Measurements from ENCODE around the gene ERN1.
A peak's percentile ranks its signal among the peaks of the same experiment; 100 is the strongest.

Gene ERN1

DNA sequence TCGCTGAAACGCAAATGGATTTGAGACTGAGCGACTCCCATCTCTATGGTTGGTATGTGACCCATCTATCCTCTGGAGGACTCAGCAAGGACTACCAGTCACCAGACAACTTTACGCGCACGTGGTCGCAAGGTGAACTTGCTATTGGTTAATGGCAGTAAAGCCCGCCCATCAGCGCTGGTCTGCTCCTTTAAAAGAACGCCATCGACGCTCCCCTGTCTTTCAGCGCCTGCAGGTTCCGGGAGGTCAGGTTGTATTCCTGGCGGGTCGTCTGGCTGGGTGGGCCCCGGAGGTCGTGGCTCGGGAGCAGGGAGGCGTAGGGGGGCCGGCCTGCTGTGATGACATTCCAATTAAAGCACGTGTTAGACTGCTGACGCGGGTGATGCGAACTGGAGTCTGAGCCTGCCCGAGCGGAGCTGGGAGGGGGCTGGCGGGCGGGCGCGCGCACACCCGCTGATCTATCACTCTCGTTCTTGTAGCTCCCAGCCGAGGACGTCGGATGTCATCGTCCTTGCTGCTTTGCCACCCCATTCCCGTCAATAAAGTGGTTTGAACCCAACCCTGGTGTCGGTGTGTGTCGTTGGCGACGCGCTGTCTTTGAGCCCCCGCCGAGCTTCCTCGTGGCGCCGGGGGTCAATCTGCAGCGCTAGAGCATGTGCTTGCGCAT lies 15.9 kb upstream of the ERN1 start (continued):
- TF ChIP-seq, protein P1, sequence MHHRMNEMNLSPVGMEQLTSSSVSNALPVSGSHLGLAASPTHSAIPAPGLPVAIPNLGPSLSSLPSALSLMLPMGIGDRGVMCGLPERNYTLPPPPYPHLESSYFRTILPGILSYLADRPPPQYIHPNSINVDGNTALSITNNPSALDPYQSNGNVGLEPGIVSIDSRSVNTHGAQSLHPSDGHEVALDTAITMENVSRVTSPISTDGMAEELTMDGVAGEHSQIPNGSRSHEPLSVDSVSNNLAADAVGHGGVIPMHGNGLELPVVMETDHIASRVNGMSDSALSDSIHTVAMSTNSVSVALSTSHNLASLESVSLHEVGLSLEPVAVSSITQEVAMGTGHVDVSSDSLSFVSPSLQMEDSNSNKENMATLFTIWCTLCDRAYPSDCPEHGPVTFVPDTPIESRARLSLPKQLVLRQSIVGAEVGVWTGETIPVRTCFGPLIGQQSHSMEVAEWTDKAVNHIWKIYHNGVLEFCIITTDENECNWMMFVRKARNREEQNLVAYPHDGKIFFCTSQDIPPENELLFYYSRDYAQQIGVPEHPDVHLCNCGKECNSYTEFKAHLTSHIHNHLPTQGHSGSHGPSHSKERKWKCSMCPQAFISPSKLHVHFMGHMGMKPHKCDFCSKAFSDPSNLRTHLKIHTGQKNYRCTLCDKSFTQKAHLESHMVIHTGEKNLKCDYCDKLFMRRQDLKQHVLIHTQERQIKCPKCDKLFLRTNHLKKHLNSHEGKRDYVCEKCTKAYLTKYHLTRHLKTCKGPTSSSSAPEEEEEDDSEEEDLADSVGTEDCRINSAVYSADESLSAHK (tag by site-specific recombination; IDR thresholded peaks at IDR 0.05): no peak
- TF ChIP-seq ZNF777 (tag by site-specific recombination; IDR thresholded peaks at IDR 0.05; ENCODE audit: borderline replicate concordance): peak; percentile 32; the same call in 1 of the 2 replicates
- TF ChIP-seq, protein P2, sequence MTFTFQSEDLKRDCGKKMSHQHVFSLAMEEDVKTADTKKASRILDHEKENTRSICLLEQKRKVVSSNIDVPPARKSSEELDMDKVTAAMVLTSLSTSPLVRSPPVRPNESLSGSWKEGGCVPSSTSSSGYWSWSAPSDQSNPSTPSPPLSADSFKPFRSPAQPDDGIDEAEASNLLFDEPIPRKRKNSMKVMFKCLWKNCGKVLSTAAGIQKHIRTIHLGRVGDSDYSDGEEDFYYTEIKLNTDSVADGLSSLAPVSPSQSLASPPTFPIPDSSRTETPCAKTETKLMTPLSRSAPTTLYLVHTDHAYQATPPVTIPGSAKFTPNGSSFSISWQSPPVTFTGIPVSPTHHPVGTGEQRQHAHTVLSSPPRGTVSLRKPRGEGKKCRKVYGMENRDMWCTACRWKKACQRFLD (tag by site-specific recombination; IDR thresholded peaks at IDR 0.05): no peak
- TF ChIP-seq, protein P3, sequence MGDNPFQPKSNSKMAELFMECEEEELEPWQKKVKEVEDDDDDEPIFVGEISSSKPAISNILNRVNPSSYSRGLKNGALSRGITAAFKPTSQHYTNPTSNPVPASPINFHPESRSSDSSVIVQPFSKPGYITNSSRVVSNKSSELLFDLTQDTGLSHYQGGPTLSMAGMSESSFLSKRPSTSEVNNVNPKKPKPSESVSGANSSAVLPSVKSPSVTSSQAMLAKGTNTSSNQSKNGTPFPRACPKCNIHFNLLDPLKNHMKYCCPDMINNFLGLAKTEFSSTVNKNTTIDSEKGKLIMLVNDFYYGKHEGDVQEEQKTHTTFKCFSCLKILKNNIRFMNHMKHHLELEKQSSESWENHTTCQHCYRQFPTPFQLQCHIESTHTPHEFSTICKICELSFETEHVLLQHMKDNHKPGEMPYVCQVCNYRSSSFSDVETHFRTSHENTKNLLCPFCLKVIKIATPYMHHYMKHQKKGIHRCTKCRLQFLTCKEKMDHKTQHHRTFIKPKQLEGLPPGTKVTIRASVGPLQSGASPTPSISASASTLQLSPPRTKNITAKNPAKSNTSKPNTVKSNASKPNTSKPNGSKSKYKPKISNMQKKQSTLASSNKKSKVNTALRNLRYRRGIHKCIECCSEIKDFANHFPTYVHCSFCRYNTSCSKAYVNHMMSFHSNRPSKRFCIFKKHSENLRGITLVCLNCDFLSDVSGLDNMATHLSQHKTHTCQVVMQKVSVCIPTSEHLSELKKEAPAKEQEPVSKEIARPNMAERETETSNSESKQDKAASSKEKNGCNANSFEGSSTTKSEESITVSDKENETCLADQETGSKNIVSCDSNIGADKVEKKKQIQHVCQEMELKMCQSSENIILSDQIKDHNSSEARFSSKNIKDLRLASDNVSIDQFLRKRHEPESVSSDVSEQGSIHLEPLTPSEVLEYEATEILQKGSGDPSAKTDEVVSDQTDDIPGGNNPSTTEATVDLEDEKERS (tag by site-specific recombination; IDR thresholded peaks at IDR 0.05): 0 out of 2 replicates have a peak, but pooled peaks have one; percentile 7
- TF ChIP-seq ZNF169 (tag by site-specific recombination; IDR thresholded peaks at IDR 0.05): 0 out of 2 replicates have a peak, but pooled peaks have one; percentile 41
- peak; percentile 84 for TF ChIP-seq GLIS2 (tag by site-specific recombination; IDR thresholded peaks at IDR 0.05)
- TF ChIP-seq, protein P4, sequence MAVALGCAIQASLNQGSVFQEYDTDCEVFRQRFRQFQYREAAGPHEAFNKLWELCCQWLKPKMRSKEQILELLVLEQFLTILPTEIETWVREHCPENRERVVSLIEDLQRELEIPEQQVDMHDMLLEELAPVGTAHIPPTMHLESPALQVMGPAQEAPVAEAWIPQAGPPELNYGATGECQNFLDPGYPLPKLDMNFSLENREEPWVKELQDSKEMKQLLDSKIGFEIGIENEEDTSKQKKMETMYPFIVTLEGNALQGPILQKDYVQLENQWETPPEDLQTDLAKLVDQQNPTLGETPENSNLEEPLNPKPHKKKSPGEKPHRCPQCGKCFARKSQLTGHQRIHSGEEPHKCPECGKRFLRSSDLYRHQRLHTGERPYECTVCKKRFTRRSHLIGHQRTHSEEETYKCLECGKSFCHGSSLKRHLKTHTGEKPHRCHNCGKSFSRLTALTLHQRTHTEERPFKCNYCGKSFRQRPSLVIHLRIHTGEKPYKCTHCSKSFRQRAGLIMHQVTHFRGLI (tag by site-specific recombination; IDR thresholded peaks at IDR 0.05): peak; percentile 9; the same call in 1 of the 2 replicates
- TF ChIP-seq GLI4 (tag by site-specific recombination; IDR thresholded peaks at IDR 0.05): peak; percentile 37; the same call in 1 of the 2 replicates
- TF ChIP-seq ZEB2 (tag by site-specific recombination; IDR thresholded peaks at IDR 0.05): no peak
- TF ChIP-seq SP3 (tag by site-specific recombination; IDR thresholded peaks at IDR 0.05): peak; percentile 81
- no peak for TF ChIP-seq ZSCAN23 (tag by site-specific recombination; IDR thresholded peaks at IDR 0.05)
- TF ChIP-seq, protein P5, sequence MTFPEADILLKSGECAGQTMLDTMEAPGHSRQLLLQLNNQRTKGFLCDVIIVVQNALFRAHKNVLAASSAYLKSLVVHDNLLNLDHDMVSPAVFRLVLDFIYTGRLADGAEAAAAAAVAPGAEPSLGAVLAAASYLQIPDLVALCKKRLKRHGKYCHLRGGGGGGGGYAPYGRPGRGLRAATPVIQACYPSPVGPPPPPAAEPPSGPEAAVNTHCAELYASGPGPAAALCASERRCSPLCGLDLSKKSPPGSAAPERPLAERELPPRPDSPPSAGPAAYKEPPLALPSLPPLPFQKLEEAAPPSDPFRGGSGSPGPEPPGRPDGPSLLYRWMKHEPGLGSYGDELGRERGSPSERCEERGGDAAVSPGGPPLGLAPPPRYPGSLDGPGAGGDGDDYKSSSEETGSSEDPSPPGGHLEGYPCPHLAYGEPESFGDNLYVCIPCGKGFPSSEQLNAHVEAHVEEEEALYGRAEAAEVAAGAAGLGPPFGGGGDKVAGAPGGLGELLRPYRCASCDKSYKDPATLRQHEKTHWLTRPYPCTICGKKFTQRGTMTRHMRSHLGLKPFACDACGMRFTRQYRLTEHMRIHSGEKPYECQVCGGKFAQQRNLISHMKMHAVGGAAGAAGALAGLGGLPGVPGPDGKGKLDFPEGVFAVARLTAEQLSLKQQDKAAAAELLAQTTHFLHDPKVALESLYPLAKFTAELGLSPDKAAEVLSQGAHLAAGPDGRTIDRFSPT (tag by site-specific recombination; IDR thresholded peaks at IDR 0.05): peak; percentile 60
- no peak for TF ChIP-seq SCRT1 (tag by site-specific recombination; IDR thresholded peaks at IDR 0.05; ENCODE audit: borderline replicate concordance)
- TF ChIP-seq ZIC2 (tag by site-specific recombination; IDR thresholded peaks at IDR 0.05): peak; percentile 91
- 0 out of 2 replicates have a peak, but pooled peaks have one; percentile 26 for TF ChIP-seq ZNF561 (tag by site-specific recombination; IDR thresholded peaks at IDR 0.05; ENCODE audit: borderline replicate concordance)
- TF ChIP-seq ZNF394 (tag by site-specific recombination; IDR thresholded peaks at IDR 0.05; ENCODE audit: borderline replicate concordance): peak; percentile 96
- 0 out of 2 replicates have a peak, but pooled peaks have one; percentile 15 for TF ChIP-seq ZNF792 (tag by site-specific recombination; IDR thresholded peaks at IDR 0.05)
- TF ChIP-seq ZXDB (tag by site-specific recombination; IDR thresholded peaks at IDR 0.05): peak; percentile 82; the same call in 1 of the 2 replicates
- TF ChIP-seq, protein P6, sequence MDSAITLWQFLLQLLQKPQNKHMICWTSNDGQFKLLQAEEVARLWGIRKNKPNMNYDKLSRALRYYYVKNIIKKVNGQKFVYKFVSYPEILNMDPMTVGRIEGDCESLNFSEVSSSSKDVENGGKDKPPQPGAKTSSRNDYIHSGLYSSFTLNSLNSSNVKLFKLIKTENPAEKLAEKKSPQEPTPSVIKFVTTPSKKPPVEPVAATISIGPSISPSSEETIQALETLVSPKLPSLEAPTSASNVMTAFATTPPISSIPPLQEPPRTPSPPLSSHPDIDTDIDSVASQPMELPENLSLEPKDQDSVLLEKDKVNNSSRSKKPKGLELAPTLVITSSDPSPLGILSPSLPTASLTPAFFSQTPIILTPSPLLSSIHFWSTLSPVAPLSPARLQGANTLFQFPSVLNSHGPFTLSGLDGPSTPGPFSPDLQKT (IDR thresholded peaks at IDR 0.05; ENCODE audit: borderline replicate concordance, low read depth, low read length): no peak
- TF ChIP-seq ZNF324 (tag by site-specific recombination; IDR thresholded peaks at IDR 0.05): peak; percentile 77; the same call in 1 of the 2 replicates
- TF ChIP-seq ZNF391 (tag by site-specific recombination; IDR thresholded peaks at IDR 0.05; ENCODE audit: borderline replicate concordance, low read depth): peak; percentile 41; the same call in 1 of the 2 replicates
- TF ChIP-seq ZNF501 (tag by site-specific recombination; IDR thresholded peaks at IDR 0.05): peak; percentile 89
- TF ChIP-seq ZNF514 (tag by site-specific recombination; IDR thresholded peaks at IDR 0.05): no peak
- TF ChIP-seq, protein P7, sequence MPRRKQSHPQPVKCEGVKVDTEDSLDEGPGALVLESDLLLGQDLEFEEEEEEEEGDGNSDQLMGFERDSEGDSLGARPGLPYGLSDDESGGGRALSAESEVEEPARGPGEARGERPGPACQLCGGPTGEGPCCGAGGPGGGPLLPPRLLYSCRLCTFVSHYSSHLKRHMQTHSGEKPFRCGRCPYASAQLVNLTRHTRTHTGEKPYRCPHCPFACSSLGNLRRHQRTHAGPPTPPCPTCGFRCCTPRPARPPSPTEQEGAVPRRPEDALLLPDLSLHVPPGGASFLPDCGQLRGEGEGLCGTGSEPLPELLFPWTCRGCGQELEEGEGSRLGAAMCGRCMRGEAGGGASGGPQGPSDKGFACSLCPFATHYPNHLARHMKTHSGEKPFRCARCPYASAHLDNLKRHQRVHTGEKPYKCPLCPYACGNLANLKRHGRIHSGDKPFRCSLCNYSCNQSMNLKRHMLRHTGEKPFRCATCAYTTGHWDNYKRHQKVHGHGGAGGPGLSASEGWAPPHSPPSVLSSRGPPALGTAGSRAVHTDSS (tag by site-specific recombination; IDR thresholded peaks at IDR 0.05): peak; percentile 37; the same call in 1 of the 2 replicates

All from HEK293 (cell line).